B cell (primary cell): ENCODE data around the gene MAP7. TPM values are rescaled to one million over a fixed set of nuclear protein-coding genes. Genes with fewer than 3 reads are reported as not detected.

ENCODE experiments used
- ATAC-seq: fragments of 200-7000 bp; cut with Tn5 transposase; one replicate; pipeline ENCODE4 v1.10.0; 2021; ENCODE audit warnings: low read depth, mild to moderate bottlenecking, moderate number of reproducible peaks, moderate library complexity
- CTCF ChIA-PET: fragments of 350-600 bp; sonication (Branson Sonifier 250); formaldehyde crosslinking; loops from one replicate; lab custom pipeline; 2021; ENCODE audit warnings: antibody characterized with exemption, inconsistent platforms; lab: Charles Lee
- POLR2A ChIA-PET: fragments of 350-600 bp; sonication (Branson Sonifier 250); formaldehyde crosslinking; loops from one replicate; lab custom pipeline; 2021; ENCODE audit warnings: antibody characterized with exemption; lab: Charles Lee
- DNase-seq: peaks from one replicate; pipeline ENCODE4 v3.0.0; 2013
- H2AFZ ChIP-seq: 2 replicates; pipeline ENCODE4 v1.6.1; 2012; ENCODE audit warnings: mild to moderate bottlenecking, low read depth, low read length; ENCODE audit not compliant: insufficient read depth, poor library complexity, severe bottlenecking
- H3K27ac ChIP-seq, 2 donors: 1 replicate in 1 of 2; 2 replicates in 1 of 2; pipeline ENCODE4 v1.5.1; 2012 to 2013; ENCODE audit warnings: low read length in 2 of 2, mild to moderate bottlenecking in 2 of 2, moderate library complexity in 1 of 2
- H3K27me3 ChIP-seq, 4 experiments: fragments of 200-600 bp in 1 of 4; sonication (generic) in 1 of 4; replicated peaks in 1 of 4; 1 replicate in 2 of 4; 2 replicates in 2 of 4; pipeline versions ENCODE4 v1.6.1 to v1.7.0; 2013 to 2016; ENCODE audit warnings: low read length in 3 of 4, mild to moderate bottlenecking in 2 of 4, mixed read lengths in 1 of 4, moderate library complexity in 1 of 4; ENCODE audit not compliant: insufficient read depth in 4 of 4, control insufficient read depth in 3 of 4; ENCODE audit errors: control extremely low read depth in 1 of 4
- H3K36me3 ChIP-seq, 2 experiments: replicated peaks in 1 of 2; 1 replicate in 1 of 2; 2 replicates in 1 of 2; pipeline versions ENCODE4 v1.6.1 to v1.7.1; 2013; ENCODE audit warnings: low read length in 1 of 2; ENCODE audit not compliant: insufficient read depth in 2 of 2, control insufficient read depth in 1 of 2; ENCODE audit errors: control extremely low read depth in 1 of 2, extremely low read depth in 1 of 2
- H3K4me1 ChIP-seq, 2 donors: fragments of 200-600 bp in 1 of 2; sonication (generic) in 1 of 2; 1 replicate in 1 of 2; 2 replicates in 1 of 2; pipeline versions ENCODE4 v1.5.1 to v1.6.1; 2013 to 2017; ENCODE audit warnings: low read length in 2 of 2; ENCODE audit not compliant: control insufficient read depth in 2 of 2, insufficient read depth in 2 of 2
- H3K4me2 ChIP-seq: replicated peaks from 2 replicates; pipeline ENCODE3; 2012; ENCODE audit warnings: mild to moderate bottlenecking, low read depth, low read length; ENCODE audit not compliant: poor library complexity, severe bottlenecking
- H3K4me3 ChIP-seq, 5 experiments: fragments of 200-600 bp in 1 of 5; sonication (generic) in 1 of 5; 1 replicate in 3 of 5; 2 replicates in 2 of 5; pipeline versions ENCODE4 v1.5.1 to v1.7.0; 2011 to 2016; ENCODE audit warnings: low read length in 4 of 5, mild to moderate bottlenecking in 4 of 5, low read depth in 2 of 5, control low read depth in 1 of 5, moderate library complexity in 1 of 5; ENCODE audit not compliant: insufficient read depth in 1 of 5; ENCODE audit errors: control extremely low read depth in 1 of 5, extremely low read depth in 1 of 5
- H3K79me2 ChIP-seq: fragments of 200-600 bp; sonication (generic); one replicate; pipeline ENCODE4 v1.6.0; 2016; ENCODE audit warnings: low read length; ENCODE audit not compliant: control insufficient read depth, insufficient read depth
- H3K9ac ChIP-seq: fragments of 200-600 bp; sonication (generic); 2 replicates; pipeline ENCODE4 v1.6.1; 2017; ENCODE audit warnings: mild to moderate bottlenecking, low read length, moderate library complexity
- H3K9me3 ChIP-seq, 3 donors: one replicate each; pipeline versions ENCODE4 v1.6.1 to v1.7.1; 2013; ENCODE audit warnings: low read length in 2 of 3; ENCODE audit not compliant: control insufficient read depth in 2 of 3, insufficient read depth in 1 of 3; ENCODE audit errors: control extremely low read depth in 1 of 3
- H4K20me1 ChIP-seq: 2 replicates; pipeline ENCODE4 v1.6.0; 2012; ENCODE audit warnings: mild to moderate bottlenecking, low read length; ENCODE audit not compliant: insufficient read depth, control insufficient read depth, poor library complexity, severe bottlenecking
- H3K27ac Mint-ChIP-seq: one replicate; pipeline ENCODE4 v1.8.0; 2021; ENCODE audit warnings: mixed read lengths
- H3K27me3 Mint-ChIP-seq: one replicate; pipeline ENCODE4 v1.8.0; 2021; ENCODE audit warnings: mixed read lengths
- H3K4me1 Mint-ChIP-seq: one replicate; pipeline ENCODE4 v1.8.0; 2021; ENCODE audit warnings: mixed read lengths
- H3K4me3 Mint-ChIP-seq: one replicate; pipeline ENCODE4 v1.8.0; 2021; ENCODE audit warnings: mixed read lengths
- H3K9me3 Mint-ChIP-seq: one replicate; pipeline ENCODE4 v1.8.0; 2022; ENCODE audit warnings: mixed read lengths; ENCODE audit not compliant: insufficient read depth
- CTCF ChIP-seq: fragments of 200-600 bp; IDR thresholded peaks from one replicate; pipeline ENCODE4 v1.8.0; 2022; ENCODE audit warnings: antibody characterized with exemption, mild to moderate bottlenecking
- EZH2 ChIP-seq: IDR thresholded peaks from 2 replicates; pipeline ENCODE4 v1.6.1; 2012; ENCODE audit warnings: borderline replicate concordance, low read depth, mild to moderate bottlenecking, moderate library complexity, low read length; ENCODE audit not compliant: insufficient read depth, poor library complexity, severe bottlenecking
- WGBS: methylation state at CpG from one replicate; pipeline ENCODE4 v1.1.5; 2013; ENCODE audit warnings: missing lambda C conversion rate; ENCODE audit not compliant: insufficient coverage; 5-methylcytosine and 5-hydroxymethylcytosine counted together
- intact Hi-C: fragments of 100-400 bp; cut with micrococcal nuclease; formaldehyde crosslinking; loops from one replicate; pipeline ENCODE4 v1.10.0; 2022
- polyA plus RNA-seq: library from polyadenylated mRNA; depleted of rRNA; stranded (reverse); fragments of >200 nt; gene quantifications from 2 replicates; pipeline ENCODE4 v1.2.3, GENCODE V29; 2012
- total RNA-seq, 2 donors: library from RNA; stranded (reverse); fragments of 120-200 nt in 1 of 2; gene quantifications; 1 replicate in 1 of 2; 2 replicates in 1 of 2; pipeline versions ENCODE4 v1.2.3 to v1.2.4, GENCODE V29; 2013 to 2022

The MAP7 gene
- total and polyA plus RNA-seq, 2 donors (not counting 1 experiment from before 2014, with no cell fraction given) = 0.34 to 0.64 TPM

DNA sequence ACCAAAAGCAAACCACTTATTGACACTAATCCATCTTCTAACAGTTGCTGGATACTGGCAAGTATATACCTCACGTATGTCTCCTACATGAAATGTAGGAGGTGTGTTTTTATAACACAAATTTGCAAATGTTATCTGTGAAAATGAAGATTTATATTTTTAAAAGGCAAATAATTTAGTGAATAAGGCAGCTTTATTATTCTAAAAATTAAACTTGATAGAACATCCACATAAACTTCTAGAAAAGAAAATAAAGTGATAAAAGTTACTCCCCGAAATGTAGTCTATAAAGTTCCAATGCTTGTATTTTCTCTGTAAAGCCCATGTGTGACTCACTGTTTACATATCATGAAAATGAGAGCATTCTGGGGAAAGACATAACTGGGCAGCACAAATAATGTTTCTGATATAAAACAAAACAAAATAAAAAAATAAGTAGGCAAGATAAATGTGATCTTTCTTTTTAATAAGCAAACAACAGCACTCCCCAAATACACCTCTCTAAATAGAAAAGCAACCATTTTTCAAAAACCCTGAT is 84.4 kb downstream of the MAP7 start:
- H3K4me3 Mint-ChIP-seq = no peak overlapping the region
- ATAC-seq = no peak
- Histone ChIP-seq H3K9me3 (no peaks in the 10 kb centered on the region), H3K4me1 (no peaks in the 10 kb centered on the region), H2AFZ (no peak overlapping the region), H3K4me2 (no peak overlapping the region), H3K9ac (no peak overlapping the region), H3K27ac (no peak overlapping the region), H3K4me3 (no peak overlapping the region), H3K79me2 (no peaks in the 10 kb centered on the region), H4K20me1 (no peaks in the 10 kb centered on the region), H3K36me3 (no peaks in the 10 kb centered on the region), H3K27me3 (no peaks in the 10 kb centered on the region)
- peaks cover 9% of the 10 kb centered on the region for H3K4me1 Mint-ChIP-seq
- TF ChIP-seq EZH2 (no peak), CTCF (no peak)
- intact Hi-C loops = no loop called here
- no peak overlapping the region for H3K27ac Mint-ChIP-seq
- no peak for DNase-seq
- ChIA-PET POLR2A (no interaction called here), CTCF (no interaction called here)
- H3K27me3 Mint-ChIP-seq = peaks cover 21% of the 10 kb centered on the region
- no CpG with 5 or more reads among the region's 2 CpGs for WGBS
- H3K9me3 Mint-ChIP-seq = no peaks in the 10 kb centered on the region

DNA sequence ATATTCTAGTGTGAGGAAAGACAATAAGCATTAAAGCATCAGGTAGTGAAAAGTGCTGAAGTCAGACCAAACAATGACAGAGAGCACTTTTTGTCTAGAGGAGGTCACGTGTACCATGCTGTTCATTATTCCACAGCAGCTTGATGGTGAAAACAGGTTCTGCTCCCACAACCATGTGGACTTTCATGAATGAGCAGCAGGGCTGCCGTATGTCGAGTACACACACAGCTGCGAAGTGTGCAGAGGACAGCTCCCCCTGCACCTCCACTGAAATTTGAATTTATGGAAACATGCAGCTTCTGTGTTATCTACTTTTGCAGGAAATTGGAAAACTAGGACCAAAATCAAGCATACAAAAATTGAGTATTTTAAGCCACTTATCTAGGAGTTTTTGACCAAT is 85.3 kb downstream of the MAP7 start:
- Mint-ChIP-seq H3K4me3 (no peak overlapping the region), H3K4me1 (peaks cover 9% of the 10 kb centered on the region), H3K27ac (no peak overlapping the region), H3K27me3 (peaks cover 21% of the 10 kb centered on the region), H3K9me3 (no peaks in the 10 kb centered on the region)
- no peak overlapping the region for H3K27ac ChIP-seq
- TF ChIP-seq EZH2 = no peak
- TF ChIP-seq CTCF = no peak
- WGBS = 70% methylated on average over 1 of the region's 4 CpGs
- no peaks in the 10 kb centered on the region for H4K20me1 ChIP-seq
- ChIA-PET CTCF (no interaction called here), POLR2A (no interaction called here)
- no peak overlapping the region for H2AFZ ChIP-seq
- intact Hi-C loops = no loop called here
- ATAC-seq = no peak
- H3K36me3 ChIP-seq = no peaks in the 10 kb centered on the region
- no peaks in the 10 kb centered on the region for H3K27me3 ChIP-seq
- no peak overlapping the region for H3K9ac ChIP-seq
- no peaks in the 10 kb centered on the region for H3K9me3 ChIP-seq
- DNase-seq = no peak
- H3K4me1 ChIP-seq = no peaks in the 10 kb centered on the region
- no peaks in the 10 kb centered on the region for H3K79me2 ChIP-seq
- no peak overlapping the region for H3K4me3 ChIP-seq
- H3K4me2 ChIP-seq = no peak overlapping the region
